K562 (cell line): ENCODE measurements around the gene PMEPA1. TPM values are rescaled to one million over a fixed set of nuclear protein-coding genes. Genes with fewer than 3 reads are reported as not detected.

Experiments
- ATAC-seq: fragments of 200-7000 bp; cut with Tn5 transposase; 3 replicates; pipeline ENCODE4 v1.9.1; 2020; ENCODE audit warnings: moderate library complexity
- BruUV-seq: library from RNA; stranded (reverse); fragments of 400-500 nt; replicated peaks from 2 replicates; lab custom pipeline; 2021; lab: Mats Ljungman, UMichigan
- CTCF ChIA-PET: fragments of 300-600 bp; formaldehyde crosslinking; extraction: SDS; loops from one replicate; lab custom pipeline; 2021; ENCODE audit warnings: low intra/inter-chr PET ratio; lab: Yijun Ruan, JAX
- POLR2A ChIA-PET: fragments of 300-600, 350-650 bp; sonication (Branson Sonifier 250); formaldehyde crosslinking; extraction: SDS; loops from one replicate; lab custom pipeline; 2021; ENCODE audit warnings: antibody characterized with exemption, inconsistent platforms; lab: Yijun Ruan, JAX
- DNase-seq, 4 experiments: peaks; one replicate each; pipeline versions ENCODE4 v3.0.0 to v3.0.0-alpha.2; 2011 to 2018; ENCODE audit warnings: low spot score in 3 of 4, mixed read lengths in 3 of 4; ENCODE audit errors: extremely low read depth in 1 of 4
- FAIRE-seq: peaks from 2 replicates; lab custom pipeline; 2011; peaks lifted over from hg19 to GRCh38; lab: Jason Lieb, UNC
- H2AFZ ChIP-seq: 2 replicates; pipeline ENCODE4 v1.6.0; 2011; ENCODE audit warnings: low read depth, low read length, control low read depth, inconsistent platforms
- H3K27ac ChIP-seq: fragments of 200-600 bp; 3 replicates; pipeline ENCODE4 v1.8.0; 2011; ENCODE audit warnings: low read depth, mild to moderate bottlenecking, control low read depth, inconsistent platforms, low read length, moderate library complexity, mixed read lengths; ENCODE audit errors: extremely low read depth
- H3K27me3 ChIP-seq, 2 experiments: fragments of 300-600 bp in 1 of 2; 2 replicates in 1 of 2; 3 replicates in 1 of 2; pipeline versions ENCODE4 v1.6.0 to v1.8.0; 2011; ENCODE audit warnings: inconsistent platforms in 2 of 2, low read length in 2 of 2, mild to moderate bottlenecking in 1 of 2, mixed read lengths in 1 of 2, moderate library complexity in 1 of 2; ENCODE audit not compliant: control insufficient read depth in 2 of 2, insufficient read depth in 2 of 2
- H3K36me3 ChIP-seq: fragments of 300-600 bp; 3 replicates; pipeline ENCODE4 v1.8.0; 2011; ENCODE audit warnings: mild to moderate bottlenecking, low read length, inconsistent platforms; ENCODE audit not compliant: control insufficient read depth, insufficient read depth
- H3K4me1 ChIP-seq, 2 experiments: fragments of 200-600 bp in 1 of 2; replicated peaks in 1 of 2; 2 replicates in 1 of 2; 3 replicates in 1 of 2; pipeline versions ENCODE4 v1.5.1 to v1.8.0; 2011; ENCODE audit warnings: inconsistent platforms in 2 of 2, low read length in 2 of 2, mild to moderate bottlenecking in 1 of 2, mixed read lengths in 1 of 2, moderate library complexity in 1 of 2; ENCODE audit not compliant: control insufficient read depth in 2 of 2, insufficient read depth in 2 of 2
- H3K4me2 ChIP-seq: 2 replicates; pipeline ENCODE4 v1.6.1; 2011; ENCODE audit warnings: low read length, control low read depth, inconsistent platforms, mixed read lengths; ENCODE audit not compliant: insufficient read depth
- H3K4me3 ChIP-seq: fragments of 200-600 bp; sonication (generic), shearing (Covaris generic); 2 replicates; pipeline ENCODE4 v1.5.1; 2016; ENCODE audit warnings: control low read depth, inconsistent platforms
- H3K79me2 ChIP-seq: fragments of 200-600 bp; 3 replicates; pipeline ENCODE4 v1.8.0; 2011; ENCODE audit warnings: low read length, inconsistent platforms; ENCODE audit not compliant: control insufficient read depth, insufficient read depth
- H3K9ac ChIP-seq, 2 experiments: 2 replicates each; pipeline versions ENCODE4 v1.6.0 to v1.6.1; 2011; ENCODE audit warnings: low read depth in 2 of 2, low read length in 2 of 2, control low read depth in 1 of 2, inconsistent platforms in 1 of 2, mild to moderate bottlenecking in 1 of 2, mixed read lengths in 1 of 2; ENCODE audit not compliant: insufficient read depth in 1 of 2
- H3K9me1 ChIP-seq: one replicate; pipeline ENCODE4 v1.6.0; 2011; ENCODE audit warnings: inconsistent platforms, mild to moderate bottlenecking, low read length, moderate library complexity; ENCODE audit not compliant: control insufficient read depth, insufficient read depth
- H3K9me3 ChIP-seq: replicated peaks from 2 replicates; pipeline ENCODE4 v1.5.1; 2011; ENCODE audit warnings: low read depth, low read length, inconsistent platforms; ENCODE audit not compliant: control insufficient read depth, insufficient read depth
- H4K20me1 ChIP-seq: replicated peaks from 2 replicates; pipeline ENCODE4 v1.6.1; 2011; ENCODE audit warnings: low read length, inconsistent platforms, mixed read lengths; ENCODE audit not compliant: control insufficient read depth, insufficient read depth
- CBFB ChIP-seq: sonication (generic); formaldehyde crosslinking; IDR thresholded peaks from 2 replicates; pipeline ENCODE4 v1.4.0; 2020; ENCODE audit warnings: mild to moderate bottlenecking, missing genetic modification reagents
- ETV5 ChIP-seq: sonication (generic); formaldehyde crosslinking; IDR thresholded peaks from 2 replicates; pipeline ENCODE4 v1.4.0; 2020; ENCODE audit warnings: low read depth, mild to moderate bottlenecking, missing genetic modification reagents
- EZH2 ChIP-seq: IDR thresholded peaks from 2 replicates; pipeline ENCODE4 v1.6.1; 2012; ENCODE audit warnings: low read depth, mild to moderate bottlenecking, inconsistent platforms, low read length, borderline replicate concordance
- FIP1L1 ChIP-seq: fragments of 200-400 bp; formaldehyde crosslinking; IDR thresholded peaks from 2 replicates; pipeline ENCODE4 v1.6.1; 2018; ENCODE audit warnings: mild to moderate bottlenecking, low read depth, low read length; ENCODE audit not compliant: poor library complexity, severe bottlenecking
- KLF1 ChIP-seq: fragments of 450-650 bp; IDR thresholded peaks from 2 replicates; pipeline ENCODE4 v1.6.1; 2016; ENCODE audit warnings: missing genetic modification characterization, missing compliant biosample characterization
- NONO ChIP-seq, 2 experiments: fragments of 200-400 bp in 1 of 2; fragments of 450-650 bp in 1 of 2; formaldehyde crosslinking in 1 of 2; IDR thresholded peaks; 2 replicates each; pipeline ENCODE4 v1.6.1; 2017; ENCODE audit warnings: low read depth in 2 of 2, mild to moderate bottlenecking in 2 of 2, moderate library complexity in 2 of 2, low read length in 1 of 2
- SMAD1 ChIP-seq: fragments of 150-350 bp; IDR thresholded peaks from 2 replicates; pipeline ENCODE4 v1.6.1; 2014; ENCODE audit warnings: low read length, low read depth; ENCODE audit not compliant: partially characterized antibody
- SMARCA5 ChIP-seq: fragments of 450-650 bp; IDR thresholded peaks from 2 replicates; pipeline ENCODE4 v1.6.1; 2016
- TBP ChIP-seq: optimal IDR thresholded peaks from 2 replicates; pipeline ENCODE3; 2011; ENCODE audit warnings: low read depth, low read length, improper control_type of control experiment
- TGIF2 ChIP-seq: sonication (generic); formaldehyde crosslinking; IDR thresholded peaks from 2 replicates; pipeline ENCODE4 v1.8.1; 2022; ENCODE audit warnings: mild to moderate bottlenecking, missing genetic modification reagents, moderate library complexity
- TRIM24 ChIP-seq, 2 experiments: fragments of 450-650 bp; IDR thresholded peaks; 2 replicates each; pipeline ENCODE4 v1.6.1; 2016
- ZNF212 ChIP-seq: fragments of 450-650 bp; formaldehyde crosslinking; IDR thresholded peaks from 2 replicates; pipeline ENCODE4 v1.4.0; 2020; ENCODE audit warnings: mild to moderate bottlenecking
- ZNF232 ChIP-seq: sonication (generic); formaldehyde crosslinking; IDR thresholded peaks from 2 replicates; pipeline ENCODE4 v1.8.0; 2022; ENCODE audit warnings: mild to moderate bottlenecking, missing genetic modification reagents
- ZNF668 ChIP-seq: fragments of 250-450 bp; sonication (Bioruptor Pico); IDR thresholded peaks from 2 replicates; pipeline ENCODE4 v1.8.0; 2022; ENCODE audit warnings: mild to moderate bottlenecking, inconsistent platforms
- WGBS: fragments of 100-300 bp; shearing (Covaris generic); methylation state at CpG from one replicate; pipeline ENCODE4 v1.1.6; 2016; ENCODE audit warnings: low coverage, mixed read lengths; ENCODE audit not compliant: insufficient coverage; ENCODE audit errors: missing lambda C conversion rate; 5-methylcytosine and 5-hydroxymethylcytosine counted together
- in situ Hi-C: fragments of 300-500 bp; cut with MboI; formaldehyde crosslinking; loops from 4 replicates; pipeline ENCODE4 v1.15.0; 2018; ENCODE audit warnings: inconsistent platforms, mixed read lengths
- intact Hi-C: fragments of 100-400 bp; cut with micrococcal nuclease; formaldehyde crosslinking; loops from 2 replicates; pipeline ENCODE4 v1.14.2; 2022
- polyA plus RNA-seq, 8 experiments: library from polyadenylated mRNA; depleted of rRNA in 4 of 8; stranded (reverse) in 5 of 8; unstranded in 3 of 8; fragments of >200 nt; fragmentation: Nextera tagmentation in 2 of 8; fragmentation: Illumina TruSeq in 1 of 8; extraction: Ambion mirVana in 2 of 8; extraction: Trizol in 1 of 8; gene quantifications; 2 replicates each; pipeline versions ENCODE4 v1.2.1 to v1.2.3, GENCODE V29; 2011 to 2014; ENCODE audit warnings: inconsistent platforms in 1 of 8, missing spikeins in 1 of 8
- total RNA-seq, 7 experiments: library from RNA; depleted of rRNA in 6 of 7; stranded (reverse); fragments of >200 nt in 6 of 7; fragmentation: Illumina TruSeq in 2 of 7; extraction: Trizol in 2 of 7; gene quantifications; 2 replicates each; pipeline versions ENCODE4 v1.2.1 to v1.2.3, GENCODE V29; 2011 to 2021; ENCODE audit warnings: low replicate concordance in 1 of 7
- TF ChIP-seq, protein P1 (sequence below): sonication (generic); formaldehyde crosslinking; IDR thresholded peaks from 2 replicates; pipeline ENCODE4 v1.8.0; 2022; ENCODE audit warnings: missing genetic modification reagents, mild to moderate bottlenecking, borderline replicate concordance
- TF ChIP-seq, protein P2 (sequence below): sonication (generic); formaldehyde crosslinking; IDR thresholded peaks from 2 replicates; pipeline ENCODE4 v1.8.1; 2023; ENCODE audit warnings: mild to moderate bottlenecking, missing genetic modification reagents
- TF ChIP-seq, protein P3 (sequence below): sonication (generic); formaldehyde crosslinking; IDR thresholded peaks from 2 replicates; pipeline ENCODE4 v1.9.0; 2022; ENCODE audit warnings: mild to moderate bottlenecking, missing genetic modification reagents

PMEPA1 gene
- total and polyA plus RNA-seq, 9 of the 15 experiments (the other 6 are each of a cell fraction or from before 2014, with no cell fraction given) = 0.16 TPM; not detected in 8

GRCh38 chr20:57703013-57703412, 6.8 kb downstream of the PMEPA1 start:
- in situ Hi-C loops = no loop called here
- Histone ChIP-seq H4K20me1 (peaks cover 3% of the 10 kb centered on the region), H3K4me2 (no peak overlapping the region), H3K9ac (no peak overlapping the region), H3K27ac (no peak overlapping the region), H3K4me1 (no peaks in the 10 kb centered on the region), H3K36me3 (no peaks in the 10 kb centered on the region), H3K9me1 (peaks cover 2% of the 10 kb centered on the region), H3K9me3 (no peaks in the 10 kb centered on the region), H2AFZ (no peak overlapping the region), H3K79me2 (no peaks in the 10 kb centered on the region), H3K27me3 (peaks cover 50 to 89% of the 10 kb centered on the region in 2 experiments), H3K4me3 (no peak overlapping the region)
- ATAC-seq (no peak), FAIRE-seq (no peak), DNase-seq (no peak)
- BruUV-seq = no TSS peak
- 0% methylated on average over 2 of the region's 6 CpGs for WGBS
- no peak for TF ChIP-seq EZH2
- no peak for TF ChIP-seq TGIF2 (CRISPR knock-in tag)
- no peak for TF ChIP-seq TRIM24 (IDR thresholded peaks at IDR 0.05)
- TF ChIP-seq SMARCA5 = no peak
- TF ChIP-seq SMAD1 = no peak
- TF ChIP-seq KLF1 = no peak
- TF ChIP-seq, protein P1, sequence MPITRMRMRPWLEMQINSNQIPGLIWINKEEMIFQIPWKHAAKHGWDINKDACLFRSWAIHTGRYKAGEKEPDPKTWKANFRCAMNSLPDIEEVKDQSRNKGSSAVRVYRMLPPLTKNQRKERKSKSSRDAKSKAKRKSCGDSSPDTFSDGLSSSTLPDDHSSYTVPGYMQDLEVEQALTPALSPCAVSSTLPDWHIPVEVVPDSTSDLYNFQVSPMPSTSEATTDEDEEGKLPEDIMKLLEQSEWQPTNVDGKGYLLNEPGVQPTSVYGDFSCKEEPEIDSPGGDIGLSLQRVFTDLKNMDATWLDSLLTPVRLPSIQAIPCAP (CRISPR knock-in tag) = no peak
- no peak for TF ChIP-seq ZNF232 (CRISPR knock-in tag)
- no peak for TF ChIP-seq NONO (IDR thresholded peaks at IDR 0.05; ENCODE audit: low read depth in 2 of 2, low read length in 1 of 2)
- no peak for TF ChIP-seq TBP
- TF ChIP-seq ETV5 = no peak
- TF ChIP-seq ZNF668 (CRISPR knock-in tag) = no peak
- no peak for TF ChIP-seq ZNF212 (CRISPR knock-in tag)
- TF ChIP-seq FIP1L1 = no peak
- TF ChIP-seq, protein P2, sequence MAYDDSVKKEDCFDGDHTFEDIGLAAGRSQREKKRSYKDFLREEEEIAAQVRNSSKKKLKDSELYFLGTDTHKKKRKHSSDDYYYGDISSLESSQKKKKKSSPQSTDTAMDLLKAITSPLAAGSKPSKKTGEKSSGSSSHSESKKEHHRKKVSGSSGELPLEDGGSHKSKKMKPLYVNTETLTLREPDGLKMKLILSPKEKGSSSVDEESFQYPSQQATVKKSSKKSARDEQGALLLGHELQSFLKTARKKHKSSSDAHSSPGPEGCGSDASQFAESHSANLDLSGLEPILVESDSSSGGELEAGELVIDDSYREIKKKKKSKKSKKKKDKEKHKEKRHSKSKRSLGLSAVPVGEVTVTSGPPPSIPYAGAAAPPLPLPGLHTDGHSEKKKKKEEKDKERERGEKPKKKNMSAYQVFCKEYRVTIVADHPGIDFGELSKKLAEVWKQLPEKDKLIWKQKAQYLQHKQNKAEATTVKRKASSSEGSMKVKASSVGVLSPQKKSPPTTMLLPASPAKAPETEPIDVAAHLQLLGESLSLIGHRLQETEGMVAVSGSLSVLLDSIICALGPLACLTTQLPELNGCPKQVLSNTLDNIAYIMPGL = no peak
- TF ChIP-seq, protein P3, sequence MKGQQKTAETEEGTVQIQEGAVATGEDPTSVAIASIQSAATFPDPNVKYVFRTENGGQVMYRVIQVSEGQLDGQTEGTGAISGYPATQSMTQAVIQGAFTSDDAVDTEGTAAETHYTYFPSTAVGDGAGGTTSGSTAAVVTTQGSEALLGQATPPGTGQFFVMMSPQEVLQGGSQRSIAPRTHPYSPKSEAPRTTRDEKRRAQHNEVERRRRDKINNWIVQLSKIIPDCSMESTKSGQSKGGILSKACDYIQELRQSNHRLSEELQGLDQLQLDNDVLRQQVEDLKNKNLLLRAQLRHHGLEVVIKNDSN = no peak
- TF ChIP-seq CBFB (CRISPR knock-in tag) = no peak
- intact Hi-C loops = no loop called here
- CTCF ChIA-PET = no interaction called here
- POLR2A ChIA-PET = no interaction called here
